ENCODE results near the gene AJM1. TPM values are rescaled to one million over a fixed set of nuclear protein-coding genes. Genes with fewer than 3 reads are reported as not detected.

Gene AJM1
- total RNA-seq, 1 donor from 2014 or later: not detected

GRCh38 chr9:136860529-136860928 lies 18.3 kb downstream of the AJM1 start:
- Histone ChIP-seq H3K9me3 (ENCODE audit: low read depth) (no peaks in the 10 kb centered on the region), H3K27ac (no peak overlapping the region), H3K4me1 (peaks cover 7% of the 10 kb centered on the region), H2AFZ (replicated peaks) (no peak overlapping the region), H3K79me2 (ENCODE audit: low read depth) (peaks cover 23% of the 10 kb centered on the region), H3F3A (ENCODE audit: low read depth) (peaks cover 4% of the 10 kb centered on the region), H3K36me3 (no peaks in the 10 kb centered on the region), H3K27me3 (no peaks in the 10 kb centered on the region), H3K4me2 (no peak overlapping the region), H4K20me1 (ENCODE audit: low read depth) (peaks cover 34% of the 10 kb centered on the region), H3K9ac (no peak overlapping the region), H3K4me3 (no peak overlapping the region)
- H3K27me3 Mint-ChIP-seq (ENCODE audit: insufficient read depth, low read depth): peaks cover 3% of the 10 kb centered on the region
- H3K36me3 Mint-ChIP-seq: peaks cover 12% of the 10 kb centered on the region
- DNase-seq (ENCODE audit: low spot score): no peak
- H3K27ac Mint-ChIP-seq: no peak overlapping the region
- TF ChIP-seq CTCF (IDR thresholded peaks at IDR 0.05) (no peak), EZH2 (IDR thresholded peaks at IDR 0.05) (no peak), EZH2phosphoT487 (IDR thresholded peaks at IDR 0.05) (no peak)
- H3K4me1 Mint-ChIP-seq: peaks cover 7% of the 10 kb centered on the region
- H3K9me3 Mint-ChIP-seq: no peaks in the 10 kb centered on the region
- peak overlapping the region; percentile 64 for H3K4me3 Mint-ChIP-seq

GRCh38 chr9:136860933-136861873 lies 18.9 kb downstream of the AJM1 start:
- Histone ChIP-seq H3K27me3 (no peaks in the 10 kb centered on the region), H3K36me3 (no peaks in the 10 kb centered on the region), H3K9me3 (ENCODE audit: low read depth) (no peaks in the 10 kb centered on the region), H3K4me1 (peaks cover 7% of the 10 kb centered on the region), H3K27ac (no peak overlapping the region), H3K4me3 (no peak overlapping the region), H3K4me2 (no peak overlapping the region), H3F3A (ENCODE audit: low read depth) (peaks cover 4% of the 10 kb centered on the region), H2AFZ (replicated peaks) (no peak overlapping the region), H3K9ac (no peak overlapping the region), H4K20me1 (ENCODE audit: low read depth) (peaks cover 39% of the 10 kb centered on the region), H3K79me2 (ENCODE audit: low read depth) (peaks cover 28% of the 10 kb centered on the region)
- Mint-ChIP-seq H3K27me3 (ENCODE audit: insufficient read depth, low read depth) (peaks cover 3% of the 10 kb centered on the region), H3K36me3 (peaks cover 12% of the 10 kb centered on the region), H3K4me1 (peaks cover 7% of the 10 kb centered on the region), H3K27ac (no peak overlapping the region), H3K9me3 (no peaks in the 10 kb centered on the region), H3K4me3 (no peak overlapping the region)
- TF ChIP-seq EZH2phosphoT487 (IDR thresholded peaks at IDR 0.05) (no peak), EZH2 (IDR thresholded peaks at IDR 0.05) (no peak), CTCF (IDR thresholded peaks at IDR 0.05) (no peak)
- no peak for DNase-seq (ENCODE audit: low spot score)

- H3K9me3 ChIP-seq (ENCODE audit: low read depth): peaks cover under 1% of the 10 kb centered on the region
- Mint-ChIP-seq H3K27me3 (ENCODE audit: insufficient read depth, low read depth) (peaks cover 3% of the 10 kb centered on the region), H3K36me3 (peaks cover 12% of the 10 kb centered on the region), H3K4me1 (peaks cover 7% of the 10 kb centered on the region), H3K4me3 (no peak overlapping the region), H3K9me3 (no peaks in the 10 kb centered on the region), H3K27ac (no peak overlapping the region)
- no peak for DNase-seq (ENCODE audit: low spot score)
- H2AFZ ChIP-seq (replicated peaks): no peak overlapping the region
- H3F3A ChIP-seq (ENCODE audit: low read depth): peaks cover 4% of the 10 kb centered on the region
- H3K79me2 ChIP-seq (ENCODE audit: low read depth): peaks cover 33% of the 10 kb centered on the region
- no peaks in the 10 kb centered on the region for H3K36me3 ChIP-seq
- no peak overlapping the region for H3K4me3 ChIP-seq
- H3K4me2 ChIP-seq: no peak overlapping the region
- H3K9ac ChIP-seq: no peak overlapping the region
- H3K27me3 ChIP-seq: no peaks in the 10 kb centered on the region
- H3K4me1 ChIP-seq: peaks cover 9% of the 10 kb centered on the region
- TF ChIP-seq CTCF (IDR thresholded peaks at IDR 0.05) (no peak), EZH2 (IDR thresholded peaks at IDR 0.05) (no peak), EZH2phosphoT487 (IDR thresholded peaks at IDR 0.05) (no peak)
- H4K20me1 ChIP-seq (ENCODE audit: low read depth): peaks cover 39% of the 10 kb centered on the region
- no peak overlapping the region for H3K27ac ChIP-seq
Observed at GRCh38 chr9:136861874-136862457, 19.7 kb downstream of the AJM1 start.
